Stimulated activated naive B cell treated with anti-CD40 and anti-IgM and Interleukin-4, amounts not matched to agents 10 μg/mL and 1 μg/mL and 100 μg/mL, for 72 hours (primary cell): ENCODE measurements around the gene SMURF2.

ENCODE experiments used
- ATAC-seq, 2 donors: fragments of 150-1000 bp; cut with Tn5 transposase; replicated peaks; 2 replicates each; pipeline ENCODE4 v1.10.0; 2021; ENCODE audit warnings: moderate library complexity in 1 of 2
- DNase-seq: peaks from one replicate; pipeline ENCODE4 v3.0.0; 2021
- H3K27ac Mint-ChIP-seq: one replicate; pipeline ENCODE4 v1.8.0; 2022; ENCODE audit warnings: mild to moderate bottlenecking, mixed read lengths
- H3K27me3 Mint-ChIP-seq, 2 donors: one replicate each; pipeline ENCODE4 v1.8.0; 2022; ENCODE audit warnings: mixed read lengths in 2 of 2
- H3K36me3 Mint-ChIP-seq, 2 donors: one replicate each; pipeline ENCODE4 v1.8.0; 2022; ENCODE audit warnings: mixed read lengths in 2 of 2, mild to moderate bottlenecking in 1 of 2
- H3K4me1 Mint-ChIP-seq, 2 donors: one replicate each; pipeline ENCODE4 v1.8.0; 2022; ENCODE audit warnings: mixed read lengths in 2 of 2, mild to moderate bottlenecking in 1 of 2
- H3K4me3 Mint-ChIP-seq, 2 donors: one replicate each; pipeline ENCODE4 v1.8.0; 2022; ENCODE audit warnings: mild to moderate bottlenecking in 2 of 2, mixed read lengths in 2 of 2, moderate library complexity in 1 of 2
- H3K9me3 Mint-ChIP-seq, 2 donors: one replicate each; pipeline ENCODE4 v1.8.0; 2022; ENCODE audit warnings: mixed read lengths in 2 of 2, mild to moderate bottlenecking in 1 of 2

Gene SMURF2

DNA sequence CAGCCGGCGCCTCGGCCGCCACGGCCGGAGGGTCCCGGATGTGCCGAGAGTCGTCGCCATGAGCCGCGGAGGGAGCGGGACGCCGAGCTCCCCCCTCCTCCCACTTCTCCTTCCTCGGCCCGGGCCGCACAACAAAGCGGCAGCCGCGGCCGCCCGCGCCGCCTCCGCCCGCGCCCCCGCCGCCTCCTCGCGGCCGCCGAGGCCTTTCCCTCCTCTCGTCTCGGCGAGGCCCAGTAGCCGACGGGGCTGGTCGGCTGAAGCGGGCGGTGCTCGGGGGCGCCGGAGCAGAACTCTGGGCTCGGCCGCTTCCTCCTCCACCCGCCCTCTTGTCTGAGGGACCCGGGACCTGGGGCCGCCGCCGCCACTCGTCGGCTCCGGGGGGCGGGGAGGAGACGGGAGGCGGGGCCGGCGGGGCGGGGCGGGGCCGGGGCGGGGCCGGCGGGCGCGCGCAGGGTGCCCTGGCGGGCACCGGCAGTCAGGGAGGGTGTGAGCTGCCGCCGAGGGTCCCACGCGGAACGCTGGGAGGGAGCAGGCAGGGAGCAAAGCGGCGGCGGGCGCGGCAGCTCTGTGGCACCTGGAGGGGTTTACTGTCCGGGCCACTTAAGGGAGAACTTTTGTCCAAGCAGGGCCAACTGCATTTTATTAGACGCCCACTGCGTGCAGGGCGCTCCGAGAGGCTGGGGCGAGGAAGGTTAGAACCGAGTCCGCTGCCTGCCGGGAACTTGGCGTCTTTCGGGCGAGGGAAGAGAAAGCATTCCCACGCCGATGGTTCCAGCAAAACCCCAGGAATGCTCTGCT, at the start of gene SMURF2:
SMURF2 (minus strand) TSS at position 332 of the 798 bp plus-strand sequence. CDS start 427 bp downstream, outside the sequence.
- H3K4me1 Mint-ChIP-seq: peaks cover 15 to 43% of the 10 kb centered on the region in 2 donors
- peak within 1 kb of the TSS; percentile 97 for H3K27ac Mint-ChIP-seq
- peak within 1 kb of the TSS; percentile 97 to 99 for H3K4me3 Mint-ChIP-seq
- ATAC-seq (peak; percentile 90 to 93), DNase-seq (peak; percentile 80)
- H3K27me3 Mint-ChIP-seq: no peaks in the 10 kb centered on the region
- H3K36me3 Mint-ChIP-seq: peaks cover 1 to 4% of the 10 kb centered on the region in 2 donors
- no peaks in the 10 kb centered on the region for H3K9me3 Mint-ChIP-seq

DNA sequence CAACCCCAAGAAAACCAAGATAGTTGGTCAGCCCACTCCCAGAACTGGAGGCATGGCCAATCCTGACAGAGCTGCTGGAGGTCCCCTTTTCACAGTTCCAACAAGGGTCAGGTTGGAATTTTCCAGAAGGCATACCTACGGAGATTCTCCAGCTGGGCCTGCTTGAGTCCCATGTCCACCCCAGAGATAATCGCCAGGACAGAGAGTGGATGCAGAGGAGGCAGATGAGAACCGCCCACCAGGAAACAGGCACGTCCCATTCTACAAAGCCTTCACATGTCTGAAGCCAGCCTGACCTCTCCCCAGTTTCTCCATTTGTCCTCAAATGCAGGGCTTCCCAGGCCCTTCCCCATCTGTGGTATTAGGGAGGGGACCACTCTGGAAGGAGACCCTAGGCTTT, 47.4 kb upstream of the SMURF2 start:
- peaks cover 27 to 42% of the 10 kb centered on the region in 2 donors for H3K4me1 Mint-ChIP-seq
- H3K4me3 Mint-ChIP-seq: no peak overlapping the region
- H3K36me3 Mint-ChIP-seq: no peaks in the 10 kb centered on the region
- no peak for DNase-seq
- H3K9me3 Mint-ChIP-seq: no peaks in the 10 kb centered on the region
- H3K27me3 Mint-ChIP-seq: peaks cover 0 to 13% of the 10 kb centered on the region in 2 donors
- H3K27ac Mint-ChIP-seq: peak overlapping the region; percentile 59
- ATAC-seq: no peak

DNA sequence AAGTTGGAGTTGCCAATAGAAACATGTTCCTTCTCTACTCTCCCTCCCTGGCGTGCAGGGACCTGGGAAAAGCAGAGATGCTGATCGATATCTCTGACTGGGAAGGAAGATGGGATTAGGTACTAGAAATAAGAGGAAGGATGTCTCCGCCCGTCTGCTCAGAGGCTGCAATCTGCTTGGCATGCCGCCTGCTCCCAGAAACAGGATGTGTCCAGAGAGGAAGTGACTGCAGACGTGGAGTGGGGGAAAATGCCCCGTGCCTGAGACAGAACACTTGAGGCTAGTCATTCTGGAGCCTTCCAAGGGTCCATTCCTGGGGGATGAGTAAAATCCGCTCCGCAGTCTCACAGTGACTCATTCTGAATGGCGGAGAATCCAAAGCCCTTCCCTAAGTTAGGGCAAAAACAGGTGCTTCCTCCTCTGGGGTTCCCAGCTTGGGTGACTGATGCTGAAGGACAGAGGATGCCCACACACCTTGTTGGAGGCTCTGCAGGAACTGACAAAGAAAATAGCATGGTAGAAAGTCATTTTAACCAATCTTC, 45.0 kb upstream of the SMURF2 start:
- DNase-seq: no peak
- Mint-ChIP-seq H3K27ac (no peak overlapping the region), H3K36me3 (no peaks in the 10 kb centered on the region), H3K4me1 (peaks cover 17 to 26% of the 10 kb centered on the region in 2 donors), H3K4me3 (no peak overlapping the region), H3K9me3 (no peaks in the 10 kb centered on the region), H3K27me3 (peaks cover 0 to 13% of the 10 kb centered on the region in 2 donors)
- no peak for ATAC-seq

DNA sequence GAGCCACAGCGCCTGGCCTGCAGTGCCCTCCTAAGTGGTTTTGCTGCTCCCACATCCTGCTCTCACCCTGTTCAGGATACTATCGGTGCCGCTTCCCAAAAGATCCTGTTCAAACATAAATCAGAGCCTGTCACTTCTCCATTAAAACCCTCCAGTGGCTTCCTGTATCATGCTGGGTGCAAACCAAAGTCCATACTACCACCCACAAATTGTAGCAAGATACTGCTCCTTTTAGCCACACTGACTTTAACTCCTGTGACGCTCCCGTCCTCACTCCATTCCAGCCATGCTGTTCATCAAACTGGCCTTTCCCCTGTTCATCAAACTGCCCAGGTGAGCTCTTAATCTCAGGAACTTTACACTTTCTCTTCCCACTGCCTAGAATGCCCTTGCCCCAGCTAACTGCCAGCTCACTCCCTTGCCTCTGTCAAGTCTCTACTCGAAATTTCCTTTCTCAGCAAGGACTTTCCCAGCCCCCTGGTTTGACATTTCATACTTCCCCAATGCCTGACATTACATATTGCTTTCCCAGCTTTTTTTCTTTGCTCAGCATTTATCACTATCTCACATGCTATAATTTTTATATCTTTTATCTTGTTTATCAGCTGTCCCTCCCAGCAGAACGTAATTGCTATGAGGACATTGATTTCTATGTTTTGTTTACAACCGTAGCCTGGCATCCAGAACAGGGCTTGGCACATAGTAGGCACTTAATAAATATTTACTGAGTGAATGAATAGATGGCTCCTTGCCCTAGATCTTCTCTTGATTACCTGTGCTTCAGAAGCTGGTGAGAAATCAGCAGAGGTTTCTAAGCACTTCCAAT, 44.3 kb upstream of the SMURF2 start:
- DNase-seq: no peak
- Mint-ChIP-seq H3K4me1 (peaks cover 17 to 25% of the 10 kb centered on the region in 2 donors), H3K4me3 (no peak overlapping the region), H3K9me3 (no peaks in the 10 kb centered on the region), H3K27ac (no peak overlapping the region), H3K36me3 (no peaks in the 10 kb centered on the region), H3K27me3 (peaks cover 0 to 13% of the 10 kb centered on the region in 2 donors)
- no peak for ATAC-seq

GRCh38 chr17:64702815-64703214, 40.7 kb upstream of the SMURF2 start:
- Mint-ChIP-seq H3K27me3 (peaks cover 0 to 13% of the 10 kb centered on the region in 2 donors), H3K9me3 (no peaks in the 10 kb centered on the region), H3K4me3 (no peak overlapping the region), H3K36me3 (no peaks in the 10 kb centered on the region), H3K4me1 (peaks cover 5 to 13% of the 10 kb centered on the region in 2 donors), H3K27ac (no peak overlapping the region)
- DNase-seq (no peak), ATAC-seq (no peak)

- no peaks in the 10 kb centered on the region for H3K27me3 Mint-ChIP-seq
- no peak overlapping the region for H3K27ac Mint-ChIP-seq
- no peaks in the 10 kb centered on the region for H3K9me3 Mint-ChIP-seq
- H3K4me3 Mint-ChIP-seq: no peak overlapping the region
- H3K4me1 Mint-ChIP-seq: no peaks in the 10 kb centered on the region
- ATAC-seq (no peak), DNase-seq (no peak)
- H3K36me3 Mint-ChIP-seq: no peaks in the 10 kb centered on the region
Measured at GRCh38 chr17:64698725-64699124, 36.6 kb upstream of the SMURF2 start.

DNA sequence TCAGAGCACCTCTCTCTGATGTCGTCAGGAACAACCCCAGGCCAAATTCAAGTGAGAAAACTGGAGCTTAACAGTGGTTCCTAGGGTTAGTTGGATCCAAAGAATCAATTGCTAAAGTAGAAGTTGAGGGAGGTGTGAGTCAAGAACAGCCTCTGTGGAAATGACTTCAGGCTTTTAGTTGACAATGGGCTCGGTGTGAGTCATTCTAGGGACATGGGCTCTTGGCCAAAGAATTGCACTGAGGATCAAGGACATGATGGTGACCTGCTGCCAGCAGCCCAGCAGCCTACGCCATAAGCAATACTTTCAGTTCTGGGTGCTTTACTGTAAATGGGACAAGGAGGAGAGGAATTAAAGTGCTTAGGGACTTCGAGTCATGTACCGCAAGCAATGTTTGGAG, 32.1 kb upstream of the SMURF2 start:
- Mint-ChIP-seq H3K27me3 (no peaks in the 10 kb centered on the region), H3K36me3 (no peaks in the 10 kb centered on the region), H3K4me1 (no peaks in the 10 kb centered on the region), H3K27ac (no peak overlapping the region), H3K9me3 (no peaks in the 10 kb centered on the region), H3K4me3 (no peak overlapping the region)
- no peak for DNase-seq
- ATAC-seq: no peak

GRCh38 chr17:64692187-64692586, 30.1 kb upstream of the SMURF2 start:
- H3K27ac Mint-ChIP-seq: no peak overlapping the region
- ATAC-seq: no peak

DNA sequence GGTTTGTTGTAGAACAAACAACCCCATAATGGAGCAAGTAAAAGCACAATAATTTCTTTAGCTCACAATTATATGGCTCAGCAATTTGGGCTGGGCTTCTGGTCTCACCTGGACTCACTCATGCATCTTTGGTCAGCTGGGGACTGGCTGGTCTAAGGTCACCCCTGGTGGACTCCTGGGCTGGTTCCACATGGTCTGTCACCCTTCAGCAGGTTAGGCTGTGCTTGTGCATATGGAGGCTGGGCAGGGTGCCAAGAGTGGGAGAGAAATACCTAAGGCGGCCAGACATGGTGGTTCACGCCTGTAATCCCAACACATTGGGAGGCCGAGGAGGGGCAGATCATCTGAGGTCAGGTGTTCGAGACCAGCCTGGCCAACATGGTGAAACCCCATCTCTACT, 27.0 kb upstream of the SMURF2 start:
- Mint-ChIP-seq H3K4me3 (no peak overlapping the region), H3K4me1 (no peaks in the 10 kb centered on the region), H3K27me3 (no peaks in the 10 kb centered on the region), H3K36me3 (no peaks in the 10 kb centered on the region), H3K27ac (no peak overlapping the region), H3K9me3 (no peaks in the 10 kb centered on the region)
- no peak for ATAC-seq
- no peak for DNase-seq

More at GRCh38 chr17:64692187-64692586, 30.1 kb upstream of the SMURF2 start:
- Mint-ChIP-seq H3K9me3 (no peaks in the 10 kb centered on the region), H3K27me3 (no peaks in the 10 kb centered on the region), H3K4me1 (no peaks in the 10 kb centered on the region), H3K4me3 (no peak overlapping the region), H3K36me3 (no peaks in the 10 kb centered on the region)
- no peak for DNase-seq

DNA sequence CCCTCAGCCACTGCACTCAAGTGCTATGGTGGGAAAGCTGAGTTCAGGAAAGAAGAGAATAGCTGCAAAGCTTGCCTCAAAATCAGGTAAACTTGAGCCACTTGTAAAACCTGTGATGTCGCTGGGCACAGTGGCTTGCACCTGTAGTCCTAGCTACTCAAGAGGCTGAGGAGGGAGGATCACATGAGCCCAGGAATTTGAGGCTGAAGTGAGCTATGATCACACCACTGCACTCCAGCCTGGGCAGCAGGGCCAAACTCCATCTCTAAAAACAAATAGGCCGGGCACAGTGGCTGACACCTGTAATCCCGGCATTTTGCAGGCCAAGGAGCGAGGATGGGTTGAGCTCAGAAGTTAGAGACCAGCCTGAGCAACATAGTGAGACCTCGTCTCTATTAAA, 26.4 kb upstream of the SMURF2 start:
- ATAC-seq: no peak
- no peak for DNase-seq

DNA sequence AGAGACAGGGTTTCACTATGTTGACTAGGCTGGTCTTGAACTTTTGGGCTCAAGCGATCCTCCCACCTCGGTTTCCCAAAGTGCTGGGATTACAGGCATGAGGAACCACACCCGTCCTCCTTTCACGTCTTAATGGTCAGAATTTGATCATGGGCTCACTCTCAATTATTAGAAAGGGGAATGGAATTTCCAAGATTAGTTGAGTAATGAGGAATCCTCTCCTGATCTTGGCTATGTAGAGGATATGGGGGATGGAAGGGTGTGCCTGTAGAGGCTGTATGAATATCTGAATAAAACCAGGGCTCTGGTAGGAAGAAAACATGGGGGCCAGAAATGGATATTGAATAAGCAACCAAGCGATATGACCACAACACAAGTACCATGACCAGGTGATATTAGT, 25.9 kb upstream of the SMURF2 start:
- no peaks in the 10 kb centered on the region for H3K27me3 Mint-ChIP-seq
- no peak for ATAC-seq
- H3K36me3 Mint-ChIP-seq: no peaks in the 10 kb centered on the region
- H3K27ac Mint-ChIP-seq: no peak overlapping the region
- no peaks in the 10 kb centered on the region for H3K9me3 Mint-ChIP-seq
- no peak overlapping the region for H3K4me3 Mint-ChIP-seq
- no peaks in the 10 kb centered on the region for H3K4me1 Mint-ChIP-seq
- DNase-seq: no peak

More for the DNA sequence above, 26.4 kb upstream of the SMURF2 start:
- H3K4me3 Mint-ChIP-seq: no peak overlapping the region
- H3K27ac Mint-ChIP-seq: no peak overlapping the region
- H3K9me3 Mint-ChIP-seq: no peaks in the 10 kb centered on the region
- H3K36me3 Mint-ChIP-seq: no peaks in the 10 kb centered on the region
- H3K27me3 Mint-ChIP-seq: no peaks in the 10 kb centered on the region
- no peaks in the 10 kb centered on the region for H3K4me1 Mint-ChIP-seq

- Mint-ChIP-seq H3K4me1 (no peaks in the 10 kb centered on the region), H3K27me3 (no peaks in the 10 kb centered on the region), H3K9me3 (no peaks in the 10 kb centered on the region), H3K27ac (no peak overlapping the region), H3K4me3 (no peak overlapping the region), H3K36me3 (no peaks in the 10 kb centered on the region)
- ATAC-seq (no peak), DNase-seq (no peak)
Measured at GRCh38 chr17:64687376-64687775, 25.3 kb upstream of the SMURF2 start.

DNA sequence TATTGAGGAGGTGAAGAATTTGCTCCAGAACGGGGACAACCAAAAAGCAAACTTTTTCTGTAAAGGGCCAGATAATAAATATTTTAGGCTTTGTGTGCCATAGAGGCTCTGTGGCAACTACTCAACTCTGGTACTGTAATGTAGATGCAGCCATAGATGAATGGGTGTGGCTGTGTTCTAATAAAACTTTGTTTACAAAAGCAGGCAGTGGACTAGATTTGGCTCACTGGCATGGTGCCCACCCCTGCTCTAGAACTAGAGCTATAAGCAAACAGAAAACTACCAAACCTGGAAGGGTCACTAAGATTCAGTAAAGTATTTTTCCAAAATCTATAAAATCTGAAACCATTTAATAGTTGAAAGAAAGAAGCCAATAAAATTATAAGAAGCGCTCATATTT, 24.6 kb upstream of the SMURF2 start:
- H3K27me3 Mint-ChIP-seq: no peaks in the 10 kb centered on the region
- H3K27ac Mint-ChIP-seq: no peak overlapping the region

DNA sequence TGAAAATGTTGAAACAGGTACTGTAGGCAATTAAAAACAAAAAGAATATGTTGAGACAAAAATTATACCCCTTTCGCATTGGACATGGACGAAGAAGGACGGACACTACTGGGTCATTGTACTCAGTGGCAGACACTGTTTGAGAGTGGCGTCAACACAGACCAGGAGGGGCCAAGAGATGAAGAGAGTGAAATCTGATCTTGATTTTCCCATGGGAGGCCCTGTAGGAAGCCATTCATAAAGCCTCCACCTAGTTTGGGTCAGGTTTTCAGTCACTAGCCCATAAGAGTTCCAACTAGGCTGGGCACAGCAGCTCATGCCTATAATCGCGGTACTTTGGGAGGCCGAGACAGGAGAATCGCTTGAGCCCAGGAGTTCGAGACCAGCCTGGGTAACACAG, 23.6 kb upstream of the SMURF2 start:
- ATAC-seq (no peak), DNase-seq (no peak)
- Mint-ChIP-seq H3K4me1 (no peaks in the 10 kb centered on the region), H3K27ac (no peak overlapping the region), H3K27me3 (no peaks in the 10 kb centered on the region), H3K4me3 (no peak overlapping the region), H3K36me3 (no peaks in the 10 kb centered on the region), H3K9me3 (no peaks in the 10 kb centered on the region)

More for the DNA sequence above, 24.6 kb upstream of the SMURF2 start:
- Mint-ChIP-seq H3K4me1 (no peaks in the 10 kb centered on the region), H3K9me3 (no peaks in the 10 kb centered on the region), H3K4me3 (no peak overlapping the region), H3K36me3 (no peaks in the 10 kb centered on the region)
- ATAC-seq (no peak), DNase-seq (no peak)
